Panc1 (cell line): ENCODE data around the gene PRODH2. TPM values are rescaled to one million over a fixed set of nuclear protein-coding genes. Genes with fewer than 3 reads are reported as not detected.
A peak's percentile ranks its signal among the peaks of the same experiment; 100 is the strongest.

Experiments
- ATAC-seq: fragments of 200-7000 bp; cut with Tn5 transposase; 2 replicates; pipeline ENCODE4 v1.9.1; 2020; ENCODE audit warnings: mild to moderate bottlenecking, moderate library complexity
- BruUV-seq: library from RNA; stranded (reverse); fragments of 400-500 nt; replicated peaks from 2 replicates; lab custom pipeline; 2021; lab: Mats Ljungman, UMichigan
- CTCF ChIA-PET: fragments of 300-600 bp; sonication (Branson Sonifier 250); formaldehyde crosslinking; loops from one replicate; lab custom pipeline; 2022; ENCODE audit warnings: antibody characterized with exemption; lab: Charles Lee
- POLR2A ChIA-PET: fragments of 300-600 bp; sonication (Branson Sonifier 250); formaldehyde crosslinking; loops from one replicate; lab custom pipeline; 2022; ENCODE audit warnings: antibody characterized with exemption; lab: Charles Lee
- DNase-seq: peaks from one replicate; pipeline ENCODE4 v3.0.0-alpha.2; 2010; ENCODE audit warnings: low read depth, low spot score
- H3K27ac ChIP-seq: 2 replicates; pipeline ENCODE4 v1.5.1; 2011; ENCODE audit warnings: mild to moderate bottlenecking, low read length, inconsistent platforms
- H3K27me3 ChIP-seq: fragments of 200-500 bp; sonication (Bioruptor generic); 2 replicates; pipeline ENCODE4 v1.6.0; 2014; ENCODE audit warnings: low read length, inconsistent platforms; ENCODE audit not compliant: control insufficient read depth, insufficient read depth
- H3K36me3 ChIP-seq: fragments of 200-500 bp; sonication (Bioruptor generic); 2 replicates; pipeline ENCODE4 v1.5.1; 2014; ENCODE audit warnings: inconsistent platforms, mild to moderate bottlenecking, low read length, moderate library complexity; ENCODE audit not compliant: control insufficient read depth, insufficient read depth
- H3K4me1 ChIP-seq: 2 replicates; pipeline ENCODE4 v1.5.1; 2011; ENCODE audit warnings: inconsistent platforms, mild to moderate bottlenecking, low read length, moderate library complexity; ENCODE audit not compliant: control insufficient read depth, insufficient read depth
- H3K4me3 ChIP-seq, 2 experiments: 2 replicates each; pipeline ENCODE4 v1.5.1; 2011 to 2012; ENCODE audit warnings: low read depth in 2 of 2, low read length in 2 of 2, mild to moderate bottlenecking in 2 of 2, inconsistent platforms in 1 of 2, moderate library complexity in 1 of 2
- H3K9me3 ChIP-seq: fragments of 200-500 bp; sonication (Bioruptor generic); 2 replicates; pipeline ENCODE4 v1.5.1; 2014; ENCODE audit warnings: low read depth, mild to moderate bottlenecking, inconsistent platforms, low read length, moderate library complexity; ENCODE audit not compliant: control insufficient read depth, insufficient read depth
- CTCF ChIP-seq: fragments of 450-650 bp; IDR thresholded peaks from 2 replicates; pipeline ENCODE4 v1.5.1; 2017; ENCODE audit warnings: mild to moderate bottlenecking
- POLR2AphosphoS5 ChIP-seq: IDR thresholded peaks from 2 replicates; pipeline ENCODE4 v1.6.1; 2012; ENCODE audit warnings: mild to moderate bottlenecking, low read depth, low read length, moderate library complexity
- REST ChIP-seq, 2 experiments: IDR thresholded peaks; 2 replicates each; pipeline ENCODE4 v1.6.1; 2011 to 2012; ENCODE audit warnings: low read depth in 2 of 2, control low read depth in 1 of 2, low read length in 1 of 2, mild to moderate bottlenecking in 1 of 2, moderate library complexity in 1 of 2; ENCODE audit not compliant: insufficient read depth in 1 of 2
- SIN3A ChIP-seq: IDR thresholded peaks from 2 replicates; pipeline ENCODE4 v1.6.1; 2012; ENCODE audit warnings: low read depth, mild to moderate bottlenecking, low read length, moderate library complexity, borderline replicate concordance; ENCODE audit not compliant: insufficient read depth
- TCF7L2 ChIP-seq: IDR thresholded peaks from 2 replicates; pipeline ENCODE4 v1.6.1; 2011; ENCODE audit warnings: mild to moderate bottlenecking, low read depth, low read length, inconsistent platforms
- in situ Hi-C: cut with HindIII; loops from 2 replicates; pipeline ENCODE4 v1.10.0; 2016; ENCODE audit warnings: low sequenced_read_pairs, low pct_unique_long_range_greater_than_20kb
- intact Hi-C: fragments of 100-400 bp; cut with micrococcal nuclease; formaldehyde crosslinking; loops from one replicate; pipeline ENCODE4 v1.10.0; 2022; ENCODE audit not compliant: unreplicated experiment
- total RNA-seq: library from RNA; stranded (reverse); gene quantifications from one replicate; pipeline ENCODE4 v1.2.1, GENCODE V29; 2021; ENCODE audit not compliant: unreplicated experiment

Gene PRODH2
- total RNA-seq, 1 experiment from 2014 or later, result not detected

- CTCF ChIA-PET, result no interaction called here
- no peak overlapping the region for H3K27ac ChIP-seq
- no peaks in the 10 kb centered on the region for H3K36me3 ChIP-seq
- ATAC-seq (no peak), DNase-seq (no peak)
- intact Hi-C loops (no loop called here), in situ Hi-C loops (no loop called here)
- POLR2A ChIA-PET, result no interaction called here
- BruUV-seq, result no TSS peak
- no peaks in the 10 kb centered on the region for H3K27me3 ChIP-seq
- TF ChIP-seq CTCF (no peak), REST (IDR thresholded peaks at IDR 0.05; ENCODE audit: insufficient read depth in 1 of 2, low read depth in 2 of 2, low read length in 1 of 2) (no peak), TCF7L2 (no peak), SIN3A (no peak), POLR2AphosphoS5 (no peak)
- H3K9me3 ChIP-seq, result no peaks in the 10 kb centered on the region
- peaks cover 11% of the 10 kb centered on the region for H3K4me1 ChIP-seq
- H3K4me3 ChIP-seq, result no peak overlapping the region
Observed at GRCh38 chr19:35847911-35848310, 35.3 kb upstream of the PRODH2 start.

- Histone ChIP-seq H3K36me3 (no peaks in the 10 kb centered on the region), H3K27ac (no peak overlapping the region), H3K27me3 (no peaks in the 10 kb centered on the region), H3K9me3 (no peaks in the 10 kb centered on the region), H3K4me3 (peak overlapping the region; percentile 46 to 62), H3K4me1 (peaks cover 11% of the 10 kb centered on the region)
- BruUV-seq, result no TSS peak
- in situ Hi-C loops (no loop called here), intact Hi-C loops (no loop called here)
- peak; percentile 57 for ATAC-seq
- no peak for DNase-seq
- POLR2A ChIA-PET, result no interaction called here
- TF ChIP-seq SIN3A (no peak), CTCF (no peak), REST (IDR thresholded peaks at IDR 0.05; ENCODE audit: insufficient read depth in 1 of 2, low read depth in 2 of 2, low read length in 1 of 2) (peak in 1 of 2 experiments; percentile 75; a peak in 1 of 4 replicates), POLR2AphosphoS5 (no peak), TCF7L2 (no peak)
- CTCF ChIA-PET, result no interaction called here
Observed at GRCh38 chr19:35846038-35846668, 33.5 kb upstream of the PRODH2 start.
